Keratinocyte (primary cell): ENCODE data around the gene CDH9. TPM values are rescaled to one million over a fixed set of nuclear protein-coding genes. Genes with fewer than 3 reads are reported as not detected.

Experiments used
- DNase-seq: peaks from one replicate; pipeline ENCODE4 v3.0.0-alpha.2; 2011; ENCODE audit warnings: low read depth, missing footprints, low spot score
- FAIRE-seq: peaks from 2 replicates; lab custom pipeline; 2011; peaks lifted over from hg19 to GRCh38; lab: Jason Lieb, UNC
- H2AFZ ChIP-seq: 2 replicates; pipeline ENCODE4 v1.6.0; 2012; ENCODE audit warnings: low read length, control low read depth, inconsistent platforms; ENCODE audit not compliant: control insufficient read depth
- H3K27ac ChIP-seq: 2 replicates; pipeline ENCODE4 v1.5.1; 2011; ENCODE audit warnings: low read length; ENCODE audit not compliant: control insufficient read depth, insufficient read depth
- H3K27me3 ChIP-seq: 3 replicates; pipeline ENCODE4 v1.6.0; 2011; ENCODE audit warnings: low read length; ENCODE audit not compliant: control insufficient read depth, insufficient read depth; ENCODE audit errors: extremely low read depth
- H3K36me3 ChIP-seq, 2 experiments: 2 replicates in 1 of 2; 3 replicates in 1 of 2; pipeline ENCODE4 v1.5.1; 2011; ENCODE audit warnings: low read length in 2 of 2, mild to moderate bottlenecking in 1 of 2; ENCODE audit not compliant: control insufficient read depth in 2 of 2, insufficient read depth in 2 of 2; ENCODE audit errors: extremely low read depth in 1 of 2
- H3K4me1 ChIP-seq: 3 replicates; pipeline ENCODE4 v1.5.1; 2011; ENCODE audit warnings: low read length; ENCODE audit not compliant: control insufficient read depth, insufficient read depth; ENCODE audit errors: extremely low read depth
- H3K4me2 ChIP-seq: 3 replicates; pipeline ENCODE4 v1.6.0; 2011; ENCODE audit warnings: low read depth, low read length; ENCODE audit not compliant: control insufficient read depth, insufficient read depth; ENCODE audit errors: extremely low read depth
- H3K4me3 ChIP-seq, 3 experiments: fragments of 200-600 bp in 1 of 3; sonication (generic) in 1 of 3; 2 replicates in 2 of 3; 3 replicates in 1 of 3; pipeline ENCODE4 v1.5.1; 2011 to 2016; ENCODE audit warnings: low read length in 3 of 3, mild to moderate bottlenecking in 3 of 3, control low read depth in 2 of 3, inconsistent platforms in 1 of 3, low read depth in 1 of 3, mixed read lengths in 1 of 3, mixed run types in 1 of 3, moderate library complexity in 1 of 3; ENCODE audit not compliant: control insufficient read depth in 2 of 3, insufficient read depth in 2 of 3; ENCODE audit errors: extremely low read depth in 1 of 3
- H3K79me2 ChIP-seq: 2 replicates; pipeline ENCODE4 v1.6.0; 2012; ENCODE audit warnings: low read length; ENCODE audit not compliant: control insufficient read depth, insufficient read depth
- H3K9ac ChIP-seq: 3 replicates; pipeline ENCODE4 v1.6.0; 2011; ENCODE audit warnings: low read length; ENCODE audit not compliant: control insufficient read depth, insufficient read depth; ENCODE audit errors: extremely low read depth
- H3K9me1 ChIP-seq: 3 replicates; pipeline ENCODE4 v1.6.0; 2011; ENCODE audit warnings: low read length; ENCODE audit not compliant: control insufficient read depth, insufficient read depth; ENCODE audit errors: extremely low read depth
- H3K9me3 ChIP-seq: 2 replicates; pipeline ENCODE4 v1.5.1; 2012; ENCODE audit warnings: low read depth, low read length; ENCODE audit not compliant: control insufficient read depth
- H4K20me1 ChIP-seq: 3 replicates; pipeline ENCODE4 v1.6.0; 2011; ENCODE audit warnings: low read length; ENCODE audit not compliant: control insufficient read depth, insufficient read depth; ENCODE audit errors: extremely low read depth
- EZH2 ChIP-seq: IDR thresholded peaks from one replicate; pipeline ENCODE4 v1.6.1; 2012; ENCODE audit warnings: inconsistent platforms, mild to moderate bottlenecking, low read length, moderate library complexity
- dilution Hi-C: fragments of 300-500 bp; cut with MboI; formaldehyde crosslinking; loops from one replicate; pipeline ENCODE4 v1.7.0; 2020; ENCODE audit warnings: low sequenced_read_pairs; ENCODE audit not compliant: extremely low pct_ligation_motif_present
- polyA plus RNA-seq, 5 experiments: library from polyadenylated mRNA; depleted of rRNA in 3 of 5; stranded (reverse) in 3 of 5; stranded (forward) in 1 of 5; unstranded in 1 of 5; fragments of >200 nt; gene quantifications; 1 replicate in 1 of 5; 2 replicates in 3 of 5; 3 replicates in 1 of 5; pipeline versions ENCODE4 v1.2.1 to v1.2.3, GENCODE V29; 2011 to 2012; ENCODE audit warnings: missing spikeins in 2 of 5, low read depth in 1 of 5, low replicate concordance in 1 of 5
- TF ChIP-seq, protein P1 (sequence below), 3 experiments: IDR thresholded peaks in 1 of 3; conservative IDR thresholded peaks in 1 of 3; optimal IDR thresholded peaks in 1 of 3; 2 replicates in 2 of 3; 3 replicates in 1 of 3; pipeline versions ENCODE3 to v1.5.1; 2011; ENCODE audit warnings: low read length in 3 of 3, mild to moderate bottlenecking in 3 of 3, moderate library complexity in 2 of 3, control low read depth in 1 of 3, inconsistent platforms in 1 of 3; ENCODE audit not compliant: insufficient read depth in 2 of 3; ENCODE audit errors: extremely low read depth in 1 of 3

Gene CDH9
- polyA plus RNA-seq, 1 donor (not counting 4 experiments of a cell fraction or from before 2014, with no cell fraction given): not detected

GRCh38 chr5:26981750-26982149 lies 56.6 kb downstream of the CDH9 start:
- no peaks in the 10 kb centered on the region for H3K4me1 ChIP-seq
- H3K27ac ChIP-seq: no peak overlapping the region
- no peak for FAIRE-seq
- no peaks in the 10 kb centered on the region for H3K9me3 ChIP-seq
- no peaks in the 10 kb centered on the region for H3K27me3 ChIP-seq
- no peaks in the 10 kb centered on the region for H3K79me2 ChIP-seq
- no peak overlapping the region for H3K4me3 ChIP-seq
- no peak overlapping the region for H3K9ac ChIP-seq
- TF ChIP-seq EZH2: no peak
- TF ChIP-seq, protein P1, sequence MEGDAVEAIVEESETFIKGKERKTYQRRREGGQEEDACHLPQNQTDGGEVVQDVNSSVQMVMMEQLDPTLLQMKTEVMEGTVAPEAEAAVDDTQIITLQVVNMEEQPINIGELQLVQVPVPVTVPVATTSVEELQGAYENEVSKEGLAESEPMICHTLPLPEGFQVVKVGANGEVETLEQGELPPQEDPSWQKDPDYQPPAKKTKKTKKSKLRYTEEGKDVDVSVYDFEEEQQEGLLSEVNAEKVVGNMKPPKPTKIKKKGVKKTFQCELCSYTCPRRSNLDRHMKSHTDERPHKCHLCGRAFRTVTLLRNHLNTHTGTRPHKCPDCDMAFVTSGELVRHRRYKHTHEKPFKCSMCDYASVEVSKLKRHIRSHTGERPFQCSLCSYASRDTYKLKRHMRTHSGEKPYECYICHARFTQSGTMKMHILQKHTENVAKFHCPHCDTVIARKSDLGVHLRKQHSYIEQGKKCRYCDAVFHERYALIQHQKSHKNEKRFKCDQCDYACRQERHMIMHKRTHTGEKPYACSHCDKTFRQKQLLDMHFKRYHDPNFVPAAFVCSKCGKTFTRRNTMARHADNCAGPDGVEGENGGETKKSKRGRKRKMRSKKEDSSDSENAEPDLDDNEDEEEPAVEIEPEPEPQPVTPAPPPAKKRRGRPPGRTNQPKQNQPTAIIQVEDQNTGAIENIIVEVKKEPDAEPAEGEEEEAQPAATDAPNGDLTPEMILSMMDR (optimal IDR thresholded peaks at IDR 0.05 in 1 of 3, IDR thresholded peaks at IDR 0.05 in 1 of 3, conservative IDR thresholded peaks at IDR 0.05 in 1 of 3; ENCODE audit: extremely low read depth in 1 of 3, insufficient read depth in 2 of 3, low read length in 3 of 3): no peak
- no peak overlapping the region for H2AFZ ChIP-seq
- DNase-seq: no peak
- dilution Hi-C loops: no loop called here
- H4K20me1 ChIP-seq: no peaks in the 10 kb centered on the region
- H3K36me3 ChIP-seq: no peaks in the 10 kb centered on the region
- no peaks in the 10 kb centered on the region for H3K9me1 ChIP-seq
- H3K4me2 ChIP-seq: no peak overlapping the region

DNA sequence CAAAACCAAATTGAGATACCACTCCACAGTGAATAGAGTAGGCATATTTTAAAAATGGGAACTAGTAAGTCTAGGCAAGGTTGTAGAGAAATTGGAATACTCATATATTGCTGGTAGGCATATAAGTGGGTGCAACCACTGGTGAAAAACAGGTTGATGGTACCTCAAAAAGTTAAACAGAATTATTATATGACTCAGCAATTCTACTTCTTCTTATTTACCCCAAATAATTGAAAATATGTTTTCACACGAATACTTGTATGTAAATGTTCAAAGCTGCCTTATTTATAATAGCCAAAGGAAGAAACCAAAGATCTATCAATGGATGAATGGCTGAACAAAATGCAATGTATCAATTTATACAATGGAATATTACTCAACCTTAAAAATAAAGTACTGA lies 79.1 kb downstream of the CDH9 start:
- dilution Hi-C loops: no loop called here
- TF ChIP-seq, protein P1 (optimal IDR thresholded peaks at IDR 0.05 in 1 of 3, IDR thresholded peaks at IDR 0.05 in 1 of 3, conservative IDR thresholded peaks at IDR 0.05 in 1 of 3; ENCODE audit: extremely low read depth in 1 of 3, insufficient read depth in 2 of 3, low read length in 3 of 3): no peak
- TF ChIP-seq EZH2: no peak
- no peaks in the 10 kb centered on the region for H3K27me3 ChIP-seq
- no peak overlapping the region for H3K4me3 ChIP-seq
- H3K79me2 ChIP-seq: no peaks in the 10 kb centered on the region
- H3K9me3 ChIP-seq: no peaks in the 10 kb centered on the region
- H3K4me2 ChIP-seq: no peak overlapping the region
- no peaks in the 10 kb centered on the region for H3K36me3 ChIP-seq
- H3K9me1 ChIP-seq: no peaks in the 10 kb centered on the region
- H2AFZ ChIP-seq: no peak overlapping the region
- DNase-seq (no peak), FAIRE-seq (no peak)
- no peaks in the 10 kb centered on the region for H4K20me1 ChIP-seq
- H3K4me1 ChIP-seq: no peaks in the 10 kb centered on the region
- no peak overlapping the region for H3K27ac ChIP-seq
- no peak overlapping the region for H3K9ac ChIP-seq
